ENCODE results near the gene PZP. TPM values are rescaled to one million over a fixed set of nuclear protein-coding genes. Genes with fewer than 3 reads are reported as not detected.

The PZP gene
- total and polyA plus RNA-seq, 2 of the 13 experiments (the other 11 are each of a cell fraction or from before 2014, with no cell fraction given) = 0.07 to 0.89 TPM

DNA sequence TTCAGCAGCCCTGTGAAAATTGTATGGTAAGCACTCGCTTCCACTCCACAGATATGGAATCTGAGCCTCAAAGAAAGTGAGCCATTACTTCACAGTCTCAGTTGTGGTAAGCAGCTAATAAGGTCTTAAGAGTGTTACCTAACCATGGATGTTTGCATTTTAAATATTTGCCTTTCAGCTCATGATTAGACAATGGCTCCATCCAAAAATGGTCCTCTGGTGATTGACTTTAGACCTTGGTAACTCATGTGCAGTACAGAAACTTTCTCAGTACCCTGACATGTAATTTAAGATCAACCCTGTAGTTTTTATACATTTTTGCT, 94.2 kb downstream of the PZP start (continued):
- TF ChIP-seq ZFYVE20 (CRISPR knock-in tag; IDR thresholded peaks at IDR 0.05; ENCODE audit: borderline replicate concordance, low read depth) (no peak), ZFP36L2 (CRISPR knock-in tag; IDR thresholded peaks at IDR 0.05) (no peak), POGZ (CRISPR knock-in tag; IDR thresholded peaks at IDR 0.05) (no peak), BHLHE40 (IDR thresholded peaks at IDR 0.05; ENCODE audit: low read length) (no peak), ZNF292 (CRISPR knock-in tag; IDR thresholded peaks at IDR 0.05; ENCODE audit: borderline replicate concordance, low read depth) (no peak), SNRNP70 (IDR thresholded peaks at IDR 0.05; ENCODE audit: low read depth, low read length) (no peak), SAP130 (CRISPR knock-in tag; IDR thresholded peaks at IDR 0.05; ENCODE audit: low read depth) (peak; percentile 85), ZNF331 (CRISPR knock-in tag; IDR thresholded peaks at IDR 0.05) (0 out of 2 replicates have a peak, but pooled peaks have one; percentile 16), HMG20A (CRISPR knock-in tag; IDR thresholded peaks at IDR 0.05; ENCODE audit: borderline replicate concordance) (peak; percentile 59; the same call in 1 of the 2 replicates), ZNF441 (CRISPR knock-in tag; IDR thresholded peaks at IDR 0.05; ENCODE audit: borderline replicate concordance) (no peak), FOXJ3 (CRISPR knock-in tag; IDR thresholded peaks at IDR 0.05; ENCODE audit: borderline replicate concordance) (peak; percentile 79; the same call in 1 of the 2 replicates), CEBPG (CRISPR knock-in tag; IDR thresholded peaks at IDR 0.05) (peak; percentile 85), ZNF549 (CRISPR knock-in tag; IDR thresholded peaks at IDR 0.05) (no peak), REXO4 (CRISPR knock-in tag; IDR thresholded peaks at IDR 0.05; ENCODE audit: borderline replicate concordance) (no peak), ZNF891 (CRISPR knock-in tag; IDR thresholded peaks at IDR 0.05) (no peak), AKAP8 (CRISPR knock-in tag; IDR thresholded peaks at IDR 0.05) (no peak), PHF5A (CRISPR knock-in tag; IDR thresholded peaks at IDR 0.05; ENCODE audit: low read depth, unreplicated experiment) (peak; percentile 72), MEF2D (CRISPR knock-in tag; IDR thresholded peaks at IDR 0.05) (peak; percentile 96), DMAP1 (CRISPR knock-in tag; IDR thresholded peaks at IDR 0.05) (no peak; the same call in 1 of the 2 replicates), ZNF317 (CRISPR knock-in tag; IDR thresholded peaks at IDR 0.05) (no peak), PRPF4 (IDR thresholded peaks at IDR 0.05; ENCODE audit: low read depth, low read length, poor library complexity, severe bottlenecking) (no peak)
- TF ChIP-seq, protein P1, sequence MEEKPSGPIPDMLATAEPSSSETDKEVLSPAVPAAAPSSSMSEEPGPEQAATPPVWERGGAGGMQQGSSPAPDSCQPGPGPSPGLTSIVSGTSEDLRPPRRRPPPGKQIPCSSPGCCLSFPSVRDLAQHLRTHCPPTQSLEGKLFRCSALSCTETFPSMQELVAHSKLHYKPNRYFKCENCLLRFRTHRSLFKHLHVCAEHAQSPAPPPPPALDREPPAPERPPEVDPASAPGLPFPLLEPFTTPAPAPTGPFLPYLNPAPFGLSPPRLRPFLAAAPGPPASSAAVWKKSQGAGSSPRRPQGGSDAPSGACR (CRISPR knock-in tag; IDR thresholded peaks at IDR 0.05) = no peak
- TF ChIP-seq, protein P2, sequence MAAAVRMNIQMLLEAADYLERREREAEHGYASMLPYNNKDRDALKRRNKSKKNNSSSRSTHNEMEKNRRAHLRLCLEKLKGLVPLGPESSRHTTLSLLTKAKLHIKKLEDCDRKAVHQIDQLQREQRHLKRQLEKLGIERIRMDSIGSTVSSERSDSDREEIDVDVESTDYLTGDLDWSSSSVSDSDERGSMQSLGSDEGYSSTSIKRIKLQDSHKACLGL (CRISPR knock-in tag; IDR thresholded peaks at IDR 0.05) = no peak
- TF ChIP-seq, protein P3, sequence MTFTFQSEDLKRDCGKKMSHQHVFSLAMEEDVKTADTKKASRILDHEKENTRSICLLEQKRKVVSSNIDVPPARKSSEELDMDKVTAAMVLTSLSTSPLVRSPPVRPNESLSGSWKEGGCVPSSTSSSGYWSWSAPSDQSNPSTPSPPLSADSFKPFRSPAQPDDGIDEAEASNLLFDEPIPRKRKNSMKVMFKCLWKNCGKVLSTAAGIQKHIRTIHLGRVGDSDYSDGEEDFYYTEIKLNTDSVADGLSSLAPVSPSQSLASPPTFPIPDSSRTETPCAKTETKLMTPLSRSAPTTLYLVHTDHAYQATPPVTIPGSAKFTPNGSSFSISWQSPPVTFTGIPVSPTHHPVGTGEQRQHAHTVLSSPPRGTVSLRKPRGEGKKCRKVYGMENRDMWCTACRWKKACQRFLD (CRISPR knock-in tag; IDR thresholded peaks at IDR 0.05; ENCODE audit: borderline replicate concordance) = no peak
- TF ChIP-seq, protein P4, sequence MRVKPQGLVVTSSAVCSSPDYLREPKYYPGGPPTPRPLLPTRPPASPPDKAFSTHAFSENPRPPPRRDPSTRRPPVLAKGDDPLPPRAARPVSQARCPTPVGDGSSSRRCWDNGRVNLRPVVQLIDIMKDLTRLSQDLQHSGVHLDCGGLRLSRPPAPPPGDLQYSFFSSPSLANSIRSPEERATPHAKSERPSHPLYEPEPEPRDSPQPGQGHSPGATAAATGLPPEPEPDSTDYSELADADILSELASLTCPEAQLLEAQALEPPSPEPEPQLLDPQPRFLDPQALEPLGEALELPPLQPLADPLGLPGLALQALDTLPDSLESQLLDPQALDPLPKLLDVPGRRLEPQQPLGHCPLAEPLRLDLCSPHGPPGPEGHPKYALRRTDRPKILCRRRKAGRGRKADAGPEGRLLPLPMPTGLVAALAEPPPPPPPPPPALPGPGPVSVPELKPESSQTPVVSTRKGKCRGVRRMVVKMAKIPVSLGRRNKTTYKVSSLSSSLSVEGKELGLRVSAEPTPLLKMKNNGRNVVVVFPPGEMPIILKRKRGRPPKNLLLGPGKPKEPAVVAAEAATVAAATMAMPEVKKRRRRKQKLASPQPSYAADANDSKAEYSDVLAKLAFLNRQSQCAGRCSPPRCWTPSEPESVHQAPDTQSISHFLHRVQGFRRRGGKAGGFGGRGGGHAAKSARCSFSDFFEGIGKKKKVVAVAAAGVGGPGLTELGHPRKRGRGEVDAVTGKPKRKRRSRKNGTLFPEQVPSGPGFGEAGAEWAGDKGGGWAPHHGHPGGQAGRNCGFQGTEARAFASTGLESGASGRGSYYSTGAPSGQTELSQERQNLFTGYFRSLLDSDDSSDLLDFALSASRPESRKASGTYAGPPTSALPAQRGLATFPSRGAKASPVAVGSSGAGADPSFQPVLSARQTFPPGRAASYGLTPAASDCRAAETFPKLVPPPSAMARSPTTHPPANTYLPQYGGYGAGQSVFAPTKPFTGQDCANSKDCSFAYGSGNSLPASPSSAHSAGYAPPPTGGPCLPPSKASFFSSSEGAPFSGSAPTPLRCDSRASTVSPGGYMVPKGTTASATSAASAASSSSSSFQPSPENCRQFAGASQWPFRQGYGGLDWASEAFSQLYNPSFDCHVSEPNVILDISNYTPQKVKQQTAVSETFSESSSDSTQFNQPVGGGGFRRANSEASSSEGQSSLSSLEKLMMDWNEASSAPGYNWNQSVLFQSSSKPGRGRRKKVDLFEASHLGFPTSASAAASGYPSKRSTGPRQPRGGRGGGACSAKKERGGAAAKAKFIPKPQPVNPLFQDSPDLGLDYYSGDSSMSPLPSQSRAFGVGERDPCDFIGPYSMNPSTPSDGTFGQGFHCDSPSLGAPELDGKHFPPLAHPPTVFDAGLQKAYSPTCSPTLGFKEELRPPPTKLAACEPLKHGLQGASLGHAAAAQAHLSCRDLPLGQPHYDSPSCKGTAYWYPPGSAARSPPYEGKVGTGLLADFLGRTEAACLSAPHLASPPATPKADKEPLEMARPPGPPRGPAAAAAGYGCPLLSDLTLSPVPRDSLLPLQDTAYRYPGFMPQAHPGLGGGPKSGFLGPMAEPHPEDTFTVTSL (CRISPR knock-in tag; IDR thresholded peaks at IDR 0.05; ENCODE audit: borderline replicate concordance) = no peak
